Keratinocyte (primary cell): ENCODE measurements around the gene RNF8.

Experiments used
- EZH2 ChIP-seq: IDR thresholded peaks from one replicate; pipeline ENCODE4 v1.6.1; 2012; ENCODE audit warnings: inconsistent platforms, mild to moderate bottlenecking, low read length, moderate library complexity
- TF ChIP-seq, protein P1 (sequence below), 3 experiments: IDR thresholded peaks in 1 of 3; conservative IDR thresholded peaks in 1 of 3; optimal IDR thresholded peaks in 1 of 3; 2 replicates in 2 of 3; 3 replicates in 1 of 3; pipeline versions ENCODE3 to v1.5.1; 2011; ENCODE audit warnings: low read length in 3 of 3, mild to moderate bottlenecking in 3 of 3, moderate library complexity in 2 of 3, control low read depth in 1 of 3, inconsistent platforms in 1 of 3; ENCODE audit not compliant: insufficient read depth in 2 of 3; ENCODE audit errors: extremely low read depth in 1 of 3

- TF ChIP-seq, protein P1, sequence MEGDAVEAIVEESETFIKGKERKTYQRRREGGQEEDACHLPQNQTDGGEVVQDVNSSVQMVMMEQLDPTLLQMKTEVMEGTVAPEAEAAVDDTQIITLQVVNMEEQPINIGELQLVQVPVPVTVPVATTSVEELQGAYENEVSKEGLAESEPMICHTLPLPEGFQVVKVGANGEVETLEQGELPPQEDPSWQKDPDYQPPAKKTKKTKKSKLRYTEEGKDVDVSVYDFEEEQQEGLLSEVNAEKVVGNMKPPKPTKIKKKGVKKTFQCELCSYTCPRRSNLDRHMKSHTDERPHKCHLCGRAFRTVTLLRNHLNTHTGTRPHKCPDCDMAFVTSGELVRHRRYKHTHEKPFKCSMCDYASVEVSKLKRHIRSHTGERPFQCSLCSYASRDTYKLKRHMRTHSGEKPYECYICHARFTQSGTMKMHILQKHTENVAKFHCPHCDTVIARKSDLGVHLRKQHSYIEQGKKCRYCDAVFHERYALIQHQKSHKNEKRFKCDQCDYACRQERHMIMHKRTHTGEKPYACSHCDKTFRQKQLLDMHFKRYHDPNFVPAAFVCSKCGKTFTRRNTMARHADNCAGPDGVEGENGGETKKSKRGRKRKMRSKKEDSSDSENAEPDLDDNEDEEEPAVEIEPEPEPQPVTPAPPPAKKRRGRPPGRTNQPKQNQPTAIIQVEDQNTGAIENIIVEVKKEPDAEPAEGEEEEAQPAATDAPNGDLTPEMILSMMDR (optimal IDR thresholded peaks at IDR 0.05 in 1 of 3, IDR thresholded peaks at IDR 0.05 in 1 of 3, conservative IDR thresholded peaks at IDR 0.05 in 1 of 3; ENCODE audit: extremely low read depth in 1 of 3, insufficient read depth in 2 of 3, low read length in 3 of 3), result no peak
- no peak for TF ChIP-seq EZH2
Measured at GRCh38 chr6:37365791-37366190, 12.0 kb downstream of the RNF8 start.
